Stimulated activated CD8-positive, alpha-beta memory T cell treated with anti-CD3 and anti-CD28 coated beads, Interleukin-4, amount 100 ng/mL, for 4 hours (primary cell): Measurements from ENCODE around the gene DUSP6.

Experiments
- DNase-seq, 2 donors: peaks; one replicate each; pipeline ENCODE4 v3.0.0-alpha.2; 2020; ENCODE audit warnings: low read depth in 2 of 2, low spot score in 1 of 2

Gene DUSP6

GRCh38 chr12:89352492-89353187 lies at the start of gene DUSP6:
TSS of gene DUSP6 (minus strand) at chr12:89352501. CDS start at chr12:89352039, 462 bp downstream.
- peak; percentile 64 to 67 for DNase-seq

GRCh38 chr12:89401433-89402058 lies 49.2 kb upstream of the DUSP6 start:
- no peak for DNase-seq

GRCh38 chr12:89400415-89400814 lies 48.1 kb upstream of the DUSP6 start:
- DNase-seq: no peak

- DNase-seq: no peak
These were observed 43.4 kb upstream of the DUSP6 start for GRCh38 chr12:89395712-89396111.

GRCh38 chr12:89393551-89394121 lies 41.3 kb upstream of the DUSP6 start:
- DNase-seq: no peak

GRCh38 chr12:89392391-89392790 lies 40.1 kb upstream of the DUSP6 start:
- DNase-seq: no peak

- no peak for DNase-seq
These were observed 39.5 kb upstream of the DUSP6 start for GRCh38 chr12:89391726-89392336.

GRCh38 chr12:89390802-89391673 lies 38.7 kb upstream of the DUSP6 start:
- no peak for DNase-seq

- no peak for DNase-seq
These were observed 37.7 kb upstream of the DUSP6 start for GRCh38 chr12:89389755-89390661.

- DNase-seq: no peak
These were observed 33.8 kb upstream of the DUSP6 start for GRCh38 chr12:89386138-89386537.

GRCh38 chr12:89384807-89385206 lies 32.5 kb upstream of the DUSP6 start:
- no peak for DNase-seq

GRCh38 chr12:89384050-89384758 lies 31.9 kb upstream of the DUSP6 start:
- no peak for DNase-seq

GRCh38 chr12:89383235-89384049 lies 31.1 kb upstream of the DUSP6 start:
- DNase-seq: no peak

GRCh38 chr12:89382328-89382727 lies 30.0 kb upstream of the DUSP6 start:
- DNase-seq: no peak

- no peak for DNase-seq
These were observed 27.7 kb upstream of the DUSP6 start for GRCh38 chr12:89379839-89380467.

GRCh38 chr12:89379148-89379838 lies 27.0 kb upstream of the DUSP6 start:
- DNase-seq: no peak

GRCh38 chr12:89376844-89377243 lies 24.5 kb upstream of the DUSP6 start:
- DNase-seq: no peak

GRCh38 chr12:89376202-89376529 lies 23.9 kb upstream of the DUSP6 start:
- no peak for DNase-seq
